ENCODE measurements around the gene CAPN12.

DNA sequence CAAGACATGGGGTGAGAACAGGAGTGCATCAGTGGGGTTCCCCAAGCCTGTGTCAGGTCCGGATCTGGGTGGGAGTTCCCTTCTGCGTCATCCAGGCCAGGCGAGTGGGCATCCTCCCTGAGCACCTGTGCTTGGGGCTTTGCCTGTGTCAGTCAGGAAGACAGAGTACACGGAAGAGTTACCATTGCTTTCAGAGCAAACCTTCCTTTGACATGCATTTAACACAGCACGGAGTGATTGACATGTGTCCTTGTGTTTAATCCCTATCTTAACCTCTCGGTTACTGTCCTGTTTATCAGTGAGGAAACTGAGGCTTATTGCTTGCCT is 47.6 kb downstream of the CAPN12 start:
- TF ChIP-seq POLR2A (IDR thresholded peaks at IDR 0.05), result no peak
- no peak for TF ChIP-seq CTCF (IDR thresholded peaks at IDR 0.05)
